ENCODE data around the gene WDR59. TPM values are rescaled to one million over a fixed set of nuclear protein-coding genes. Genes with fewer than 3 reads are reported as not detected.
A peak's percentile ranks its signal among the peaks of the same experiment; 100 is the strongest.

Gene WDR59
- total RNA-seq, 4 donors from 2014 or later = 29.2 to 61.4 (median 45.6) TPM

GRCh38 chr16:74867281-74867849 lies 117.6 kb downstream of the WDR59 start:
- peaks cover 0 to 15% (median 0%) of the 10 kb centered on the region in 4 donors for H3K4me1 ChIP-seq
- H3K36me3 ChIP-seq = peaks cover 0 to 24% (median 0%) of the 10 kb centered on the region in 3 donors
- no peak overlapping the region for H3K4me3 ChIP-seq
- no peak for DNase-seq (ENCODE audit: low spot score in 2 of 2)
- WGBS, 2 donors = 77 to 82% methylated on average over 15 of the region's 15 CpGs
- H3K27ac ChIP-seq = no peak overlapping the region
- no peaks in the 10 kb centered on the region for H3K27me3 ChIP-seq
- TF ChIP-seq CTCF (IDR thresholded peaks at IDR 0.05) = no peak
- TF ChIP-seq EP300 (IDR thresholded peaks at IDR 0.05) = no peak
- no peak for TF ChIP-seq POLR2A (IDR thresholded peaks at IDR 0.05)
- H3K9me3 ChIP-seq = no peaks in the 10 kb centered on the region

- Histone ChIP-seq H3K27me3 (no peaks in the 10 kb centered on the region), H3K36me3 (peaks cover 0 to 11% (median 0%) of the 10 kb centered on the region in 3 donors), H3K4me1 (peaks cover 0 to 19% (median 0%) of the 10 kb centered on the region in 4 donors), H3K27ac (no peak overlapping the region), H3K4me3 (no peak overlapping the region), H3K9me3 (no peaks in the 10 kb centered on the region)
- no peak for DNase-seq (ENCODE audit: low spot score in 2 of 2)
- 29 to 31% methylated on average over 12 of the region's 12 CpGs for WGBS, 2 donors
- TF ChIP-seq EP300 (IDR thresholded peaks at IDR 0.05) = no peak
- TF ChIP-seq POLR2A (IDR thresholded peaks at IDR 0.05) = no peak
- no peak for TF ChIP-seq CTCF (IDR thresholded peaks at IDR 0.05)
These were observed 118.9 kb downstream of the WDR59 start for GRCh38 chr16:74865922-74866598.

- 17 to 28% methylated on average over 10 of the region's 10 CpGs for WGBS, 2 donors
- TF ChIP-seq POLR2A (IDR thresholded peaks at IDR 0.05) (no peak), CTCF (IDR thresholded peaks at IDR 0.05) (peak; percentile 74 to 87 (median 75)), EP300 (IDR thresholded peaks at IDR 0.05) (no peak)
- Histone ChIP-seq H3K27ac (peak overlapping the region in 1 of 4 donors; percentile 15), H3K4me1 (peaks cover 0 to 19% (median 0%) of the 10 kb centered on the region in 4 donors), H3K9me3 (no peaks in the 10 kb centered on the region), H3K27me3 (no peaks in the 10 kb centered on the region), H3K36me3 (no peaks in the 10 kb centered on the region), H3K4me3 (no peak overlapping the region)
- peak in 1 of 2 donors; percentile 9 for DNase-seq (ENCODE audit: low spot score in 2 of 2)
These were observed 122.1 kb downstream of the WDR59 start for GRCh38 chr16:74862743-74863244.

GRCh38 chr16:74852500-74852875 lies 132.4 kb downstream of the WDR59 start:
- no peak for DNase-seq (ENCODE audit: low spot score in 2 of 2)
- Histone ChIP-seq H3K4me1 (no peaks in the 10 kb centered on the region), H3K9me3 (no peaks in the 10 kb centered on the region), H3K4me3 (no peak overlapping the region), H3K27ac (no peak overlapping the region), H3K27me3 (no peaks in the 10 kb centered on the region), H3K36me3 (no peaks in the 10 kb centered on the region)
- TF ChIP-seq EP300 (IDR thresholded peaks at IDR 0.05) (no peak), CTCF (IDR thresholded peaks at IDR 0.05) (no peak), POLR2A (IDR thresholded peaks at IDR 0.05) (no peak)
- 68 to 70% methylated on average over 4 of the region's 4 CpGs for WGBS, 2 donors

- H3K4me1 ChIP-seq = no peaks in the 10 kb centered on the region
- WGBS, 2 donors = 80 to 84% methylated on average over 7 of the region's 7 CpGs
- H3K27ac ChIP-seq = no peak overlapping the region
- H3K27me3 ChIP-seq = no peaks in the 10 kb centered on the region
- no peak for DNase-seq (ENCODE audit: low spot score in 2 of 2)
- H3K9me3 ChIP-seq = no peaks in the 10 kb centered on the region
- H3K36me3 ChIP-seq = no peaks in the 10 kb centered on the region
- TF ChIP-seq CTCF (IDR thresholded peaks at IDR 0.05) (no peak), POLR2A (IDR thresholded peaks at IDR 0.05) (no peak), EP300 (IDR thresholded peaks at IDR 0.05) (no peak)
- H3K4me3 ChIP-seq = no peak overlapping the region
These were observed 134.9 kb downstream of the WDR59 start for GRCh38 chr16:74850027-74850426.

Measured in tibial nerve (tissue), 4 donors.